Measurements from ENCODE around the gene LIN28A.

LIN28A gene

DNA sequence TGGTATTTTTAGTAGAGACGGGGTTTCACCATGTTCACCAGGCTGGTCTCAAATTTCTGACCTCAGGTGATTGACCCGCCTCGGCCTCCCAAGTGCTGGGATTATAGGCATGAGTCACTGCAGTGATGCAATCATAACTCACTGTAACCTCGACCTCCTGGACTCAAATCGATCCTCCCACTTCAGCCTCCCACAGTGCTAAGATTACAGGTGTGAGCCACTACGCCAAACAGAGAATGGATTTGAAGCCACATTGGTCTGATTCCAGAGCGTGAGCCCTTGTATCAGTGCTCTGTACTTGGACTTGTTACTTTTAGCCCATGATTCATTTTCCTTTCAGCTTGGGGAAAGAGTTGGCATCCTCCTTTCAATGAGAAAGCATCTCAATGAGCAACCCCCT lies 23.2 kb upstream of the LIN28A start:
- peak; percentile 63 for DNase-seq (ENCODE audit: low spot score)

DNA sequence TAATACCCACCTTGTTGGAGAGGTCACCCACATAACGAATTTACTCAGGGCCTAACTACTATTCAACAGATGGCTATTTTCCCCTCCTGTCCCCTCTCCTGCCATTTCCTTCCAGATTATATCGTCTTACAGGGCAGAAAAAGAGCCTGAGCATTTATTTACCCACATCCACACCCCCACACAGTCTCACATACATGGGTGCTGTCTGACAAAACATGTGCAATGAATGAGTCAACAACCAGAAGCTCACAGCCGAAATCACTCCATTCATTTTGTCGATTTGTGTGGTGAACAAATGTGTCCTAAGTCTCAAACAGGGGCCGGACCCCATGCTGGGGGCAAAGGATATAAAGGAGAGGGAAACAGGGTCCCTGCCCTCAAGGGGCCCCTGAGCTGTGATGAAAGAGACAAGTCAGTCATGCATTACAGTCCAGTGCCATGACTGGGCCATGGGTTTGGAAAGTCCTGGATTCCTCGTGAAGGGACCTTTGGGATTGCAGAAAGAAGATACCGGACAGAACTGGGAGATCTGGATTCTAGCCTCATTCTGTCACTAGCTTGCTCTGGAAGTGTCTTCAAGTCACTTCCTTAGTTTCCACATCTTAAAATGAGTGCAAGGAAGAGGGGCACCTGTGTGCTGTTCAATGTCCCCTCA lies 21.7 kb upstream of the LIN28A start:
- DNase-seq (ENCODE audit: low spot score) = no peak

DNA sequence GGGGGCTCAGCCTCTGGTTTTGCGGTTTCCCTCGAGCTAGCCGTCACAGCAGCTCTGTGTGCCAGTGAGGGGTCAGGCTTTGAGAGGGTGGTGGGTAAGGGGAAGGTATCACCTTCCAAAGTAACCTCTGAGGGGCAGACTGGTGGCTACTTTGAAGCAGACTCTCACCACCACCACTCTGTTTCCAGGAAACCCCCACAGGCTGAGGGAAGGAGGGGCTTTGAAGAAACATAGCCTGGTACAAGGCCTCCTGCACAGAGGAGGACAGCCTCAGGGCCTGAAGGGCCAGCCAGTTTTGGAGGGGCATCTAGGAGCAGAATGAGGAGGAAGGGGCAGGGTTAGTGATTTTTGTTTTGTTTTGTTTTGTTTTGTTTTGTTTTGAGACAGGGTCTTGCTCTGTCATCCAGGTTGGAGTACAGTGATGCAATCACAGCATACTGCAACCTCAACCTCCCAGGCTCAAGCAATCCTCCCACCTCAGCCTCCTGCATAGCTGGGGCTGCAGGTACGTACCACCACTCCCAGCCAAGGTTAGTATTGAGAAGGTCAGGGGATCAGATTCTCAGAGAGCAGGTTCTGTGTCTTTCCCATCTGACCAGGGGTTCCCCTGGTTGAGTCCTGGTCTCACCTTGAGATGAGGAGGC lies 20.9 kb upstream of the LIN28A start:
- DNase-seq (ENCODE audit: low spot score) = no peak

DNA sequence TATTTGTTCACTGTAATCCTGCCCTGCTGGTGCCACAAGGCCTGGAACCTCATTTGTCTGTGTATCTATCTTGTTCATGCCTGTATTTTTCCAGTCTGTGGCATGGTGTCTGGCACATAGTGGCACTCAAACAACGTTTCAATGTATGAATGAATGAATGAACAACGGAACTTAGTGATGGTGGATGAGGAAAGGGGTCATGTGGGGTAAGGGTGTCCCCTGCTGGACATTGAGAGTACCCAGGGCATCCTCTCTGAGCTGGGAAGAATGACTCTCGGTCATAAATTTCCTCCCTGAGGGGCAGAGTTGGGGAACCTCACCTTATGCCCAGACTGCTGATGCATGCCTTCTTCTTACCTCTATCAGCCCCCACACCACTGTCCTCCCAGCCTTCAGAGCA lies 19.2 kb upstream of the LIN28A start:
- peak; percentile 48 for DNase-seq (ENCODE audit: low spot score)

- no peak for DNase-seq (ENCODE audit: low spot score)
Observed at GRCh38 chr1:26395754-26396153, 14.9 kb upstream of the LIN28A start.

DNA sequence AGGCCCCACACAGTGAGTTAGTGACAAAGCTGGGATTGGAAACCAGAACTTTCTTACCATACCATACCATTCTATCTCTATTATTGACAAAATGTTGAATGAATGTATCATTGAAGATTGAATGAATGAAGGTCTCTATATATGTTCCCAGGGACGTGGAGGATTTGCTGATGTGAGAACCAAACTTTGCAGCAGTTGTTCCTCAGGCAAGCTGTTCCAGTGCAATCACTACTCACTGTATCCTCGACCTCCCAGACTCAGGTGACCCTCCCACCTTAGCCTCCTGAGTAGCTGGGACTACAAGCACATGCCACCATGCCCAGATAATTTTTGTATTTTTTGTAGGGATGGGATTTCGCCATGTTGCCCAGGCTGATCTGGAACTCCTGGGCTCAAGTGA lies 11.6 kb upstream of the LIN28A start:
- no peak for DNase-seq (ENCODE audit: low spot score)

DNA sequence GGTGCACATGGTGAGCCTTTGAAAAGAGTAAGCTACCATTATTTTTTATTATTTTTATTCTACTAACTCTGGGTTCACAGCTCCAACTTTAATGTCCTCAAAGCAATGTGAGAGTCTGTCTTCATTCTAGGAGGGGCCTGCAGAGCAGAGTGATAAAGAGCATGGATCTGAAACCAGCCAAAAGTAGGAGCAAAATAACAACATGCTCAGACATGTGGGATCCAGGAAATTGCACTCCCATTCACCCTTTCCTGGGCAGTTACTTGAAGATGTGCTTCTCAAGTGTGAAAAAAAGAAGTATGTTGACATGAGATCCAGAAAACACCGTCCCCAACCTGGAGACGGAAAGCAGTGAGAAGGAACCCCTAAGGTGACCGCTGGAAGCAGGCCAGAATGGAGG lies 8.7 kb upstream of the LIN28A start:
- DNase-seq (ENCODE audit: low spot score) = no peak

DNA sequence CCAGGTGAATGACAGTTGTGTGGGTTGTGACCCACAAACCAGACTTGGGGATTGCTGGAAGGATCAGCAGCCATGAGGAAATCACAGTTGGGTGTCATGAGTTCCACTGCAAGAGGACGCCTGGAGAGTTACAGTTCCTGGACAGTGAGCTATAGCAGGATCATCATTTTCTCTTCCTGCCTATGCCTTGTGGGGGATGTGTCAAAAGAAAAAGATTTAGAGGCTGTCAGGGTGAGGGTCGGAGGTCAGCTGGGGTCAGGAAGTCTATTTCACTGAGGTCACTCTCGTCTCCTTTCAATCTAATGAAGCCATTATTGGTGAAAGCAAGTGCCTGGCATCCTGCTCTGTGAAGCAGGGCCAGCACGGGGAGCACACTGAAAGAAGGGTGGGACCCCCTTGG lies 7.0 kb upstream of the LIN28A start:
- DNase-seq (ENCODE audit: low spot score) = no peak

- no peak for DNase-seq (ENCODE audit: low spot score)
Observed at GRCh38 chr1:26404641-26405040, 6.0 kb upstream of the LIN28A start.

DNA sequence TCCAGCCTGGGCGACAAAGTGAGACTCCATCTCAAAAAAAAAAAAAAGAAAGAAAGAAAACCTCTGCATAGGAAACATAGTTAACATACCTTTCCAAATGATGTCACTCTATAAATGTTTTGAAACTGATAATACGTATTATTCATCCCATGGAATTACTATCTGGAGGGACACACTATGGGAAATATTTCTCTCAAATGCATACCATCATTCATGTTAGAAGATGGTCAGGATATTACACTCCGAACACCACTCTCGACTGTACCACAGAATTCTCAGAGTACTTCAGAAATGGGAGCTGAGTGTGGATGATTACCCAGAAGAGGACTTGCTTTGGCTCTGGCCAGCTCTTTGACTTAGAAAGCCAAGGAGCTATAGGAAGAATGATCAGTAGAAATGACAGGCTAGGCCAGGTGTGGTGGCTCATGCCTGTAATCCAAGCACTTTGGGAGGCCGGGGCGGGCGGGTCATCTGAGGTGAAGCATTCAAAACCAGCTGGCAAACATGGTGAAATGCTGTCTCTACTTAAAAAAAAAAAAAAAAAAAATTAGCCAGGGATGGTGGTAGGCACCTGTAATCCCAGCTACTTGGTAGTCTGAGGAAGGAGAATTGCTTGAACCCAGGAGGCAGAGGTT lies 5.2 kb upstream of the LIN28A start:
- DNase-seq (ENCODE audit: low spot score) = no peak

DNA sequence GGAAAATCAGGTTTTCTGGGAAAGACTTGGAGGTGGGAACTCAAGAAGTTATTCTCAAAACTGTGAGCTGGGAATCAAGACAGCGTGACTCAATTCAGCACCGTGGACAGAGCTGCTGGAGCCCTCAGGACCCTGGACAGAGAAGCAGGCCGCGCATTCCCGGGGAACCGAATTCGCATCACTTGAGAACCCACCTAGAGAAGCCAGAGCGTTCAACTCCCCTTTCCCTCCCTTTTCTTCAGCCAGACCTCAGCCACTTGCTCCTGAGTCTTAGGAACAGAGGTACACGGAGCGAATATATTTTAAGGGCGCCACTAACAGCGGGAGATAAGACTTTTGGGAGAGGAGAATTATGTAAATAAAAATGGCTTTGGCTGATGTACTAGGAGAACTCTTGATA lies 2.0 kb upstream of the LIN28A start:
- DNase-seq (ENCODE audit: low spot score) = peak; percentile 74

GRCh38 chr1:26409191-26409807 lies 1.3 kb upstream of the LIN28A start:
- no peak for DNase-seq (ENCODE audit: low spot score)

DNA sequence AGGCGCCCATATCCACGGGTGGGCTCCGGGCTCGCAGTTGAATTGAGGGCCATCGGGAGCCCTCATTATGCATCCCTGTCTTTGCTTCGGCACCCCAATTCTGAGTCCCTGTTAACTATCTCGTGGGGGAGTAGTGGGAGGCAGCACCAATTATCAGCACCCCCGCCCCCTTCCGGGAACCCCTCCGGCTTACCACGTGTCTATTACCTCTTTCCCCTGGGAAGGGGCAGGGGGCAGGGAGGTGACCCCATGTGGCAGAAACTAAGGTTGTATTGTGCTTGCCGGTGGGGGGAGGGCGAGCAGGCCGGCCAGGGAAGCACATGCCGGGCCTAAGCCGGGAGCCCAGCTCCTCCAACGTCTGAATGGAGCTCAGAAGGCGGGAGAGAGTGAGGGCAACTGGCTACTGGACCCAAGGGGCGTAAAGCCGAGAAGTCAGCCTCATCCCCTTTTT lies 1.0 kb downstream of the LIN28A start:
- no peak for DNase-seq (ENCODE audit: low spot score)

- DNase-seq (ENCODE audit: low spot score) = no peak
Observed at GRCh38 chr1:26412180-26412840, 1.7 kb downstream of the LIN28A start.

- no peak for DNase-seq (ENCODE audit: low spot score)
Observed at GRCh38 chr1:26413031-26413430, 2.4 kb downstream of the LIN28A start.

GRCh38 chr1:26417111-26417759 lies 6.6 kb downstream of the LIN28A start:
- peak; percentile 62 for DNase-seq (ENCODE audit: low spot score)

- no peak for DNase-seq (ENCODE audit: low spot score)
Observed at GRCh38 chr1:26418865-26419349, 8.3 kb downstream of the LIN28A start.

DNA sequence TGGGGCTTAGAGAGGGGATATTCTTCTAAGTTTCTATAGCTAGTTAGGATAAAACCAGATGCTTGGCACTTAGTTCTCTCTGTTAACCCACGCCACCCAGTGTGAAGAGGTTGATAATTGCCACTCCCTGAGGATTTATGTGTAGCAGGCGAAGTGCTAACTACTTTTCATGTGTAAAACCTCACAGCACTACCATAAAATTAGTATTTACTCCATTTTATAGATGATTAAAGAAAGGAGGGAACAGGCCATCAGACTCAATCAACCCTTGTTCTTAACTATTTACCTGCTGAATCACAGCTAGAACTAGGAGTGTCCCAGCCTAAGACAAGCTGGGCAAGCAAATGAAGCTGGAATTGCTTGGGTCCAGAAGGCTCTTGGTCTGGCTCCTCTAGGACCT lies 8.9 kb downstream of the LIN28A start:
- no peak for DNase-seq (ENCODE audit: low spot score)

DNA sequence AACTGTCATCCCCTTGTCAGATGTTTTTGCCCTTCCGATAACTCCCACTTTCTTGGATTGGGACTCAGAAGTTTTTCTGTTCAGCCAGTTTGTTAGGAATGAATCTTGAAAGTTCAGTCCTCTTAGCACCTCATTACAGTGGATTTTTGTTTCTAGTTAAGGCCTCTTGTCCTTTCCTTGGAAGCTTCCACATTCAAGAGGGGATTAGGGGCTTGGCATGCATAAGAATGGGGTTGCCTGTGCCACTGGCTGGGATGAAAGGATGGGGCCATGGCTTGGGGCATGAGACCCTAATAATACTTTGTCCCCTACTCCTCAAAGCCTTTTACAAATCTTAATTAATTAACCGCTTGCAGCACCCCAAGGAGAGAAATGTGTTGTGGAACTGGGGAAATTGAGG lies 19.1 kb downstream of the LIN28A start:
- DNase-seq (ENCODE audit: low spot score) = no peak

DNA sequence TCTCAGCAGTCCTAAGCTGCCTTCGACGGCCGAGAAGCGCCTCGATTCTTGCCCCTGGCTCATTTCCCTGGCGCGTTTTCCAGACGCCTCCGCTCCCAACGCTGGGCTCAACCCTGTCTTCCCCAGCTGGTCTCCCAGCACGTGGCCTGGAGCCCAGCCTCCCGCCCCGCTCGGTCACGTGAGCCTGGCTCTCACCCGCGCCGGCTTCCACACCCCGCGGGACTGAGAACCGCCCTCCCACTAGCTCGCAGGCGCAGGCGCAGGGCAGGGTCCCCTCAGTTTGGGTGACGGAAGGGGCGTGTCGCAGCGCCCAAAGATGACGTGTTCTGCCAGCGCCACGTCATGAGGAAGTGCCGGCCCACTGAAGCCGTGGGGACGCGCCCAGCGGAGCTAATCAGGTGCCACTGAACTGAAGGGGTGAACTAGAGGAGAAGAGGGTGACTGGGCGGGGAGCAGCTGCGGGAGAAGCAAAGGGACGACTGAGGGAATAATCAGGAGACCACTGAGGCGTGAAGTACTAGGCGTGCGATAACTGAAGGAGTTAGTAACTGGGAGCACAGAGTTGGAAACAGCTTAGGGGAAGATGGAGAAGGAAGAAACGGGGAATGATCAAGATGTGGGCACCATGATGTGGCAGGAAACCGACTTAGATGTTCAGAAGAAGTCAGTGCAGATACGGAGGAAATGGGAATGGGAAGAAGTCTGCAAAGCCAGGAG lies 21.5 kb downstream of the LIN28A start, which contains the start of gene DHDDS:
Gene DHDDS, plus strand, starts transcription at position 343 of the 717 bp plus-strand sequence. CDS start 625 bp downstream, outside the sequence.
- peak; percentile 98 for DNase-seq (ENCODE audit: low spot score)

DNA sequence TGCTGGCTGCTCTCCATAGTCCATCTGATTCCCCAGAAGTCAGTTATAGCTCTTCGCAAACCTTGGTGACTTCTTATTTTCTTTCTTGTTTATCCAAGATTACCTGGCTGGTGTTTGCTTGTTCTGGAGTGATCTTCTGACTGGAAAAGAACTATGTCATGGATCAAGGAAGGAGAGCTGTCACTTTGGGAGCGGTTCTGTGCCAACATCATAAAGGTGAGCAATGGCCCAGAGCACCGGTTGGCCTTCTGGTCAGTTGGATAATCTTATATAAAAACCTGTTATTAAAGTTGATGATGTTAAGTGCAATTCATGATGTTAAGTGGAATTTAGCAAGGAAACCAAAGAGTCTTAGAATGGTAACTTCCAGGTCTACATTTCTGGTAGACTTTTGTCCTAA lies 22.2 kb downstream of the LIN28A start:
- DNase-seq (ENCODE audit: low spot score) = no peak
